HG03135 (cell line): ENCODE data around the gene RUNX2.
"Not testable (repeated sequence)": the region's sequence is repeated elsewhere in the genome, so short reads cannot be mapped to it uniquely, and the experiment has no call there.

Experiments
- ATAC-seq: cut with Tn5 transposase; IDR thresholded peaks from one replicate; pipeline ENCODE4 v1.9.1; 2021; ENCODE audit warnings: mild to moderate bottlenecking, moderate library complexity; ENCODE audit not compliant: unreplicated experiment

The RUNX2 gene

GRCh38 chr6:45450831-45451230 is 122.7 kb downstream of the RUNX2 start:
- ATAC-seq, result no peak

- no peak for ATAC-seq
Measured at GRCh38 chr6:45454008-45454911, 126.1 kb downstream of the RUNX2 start.

GRCh38 chr6:45455408-45455807 is 127.3 kb downstream of the RUNX2 start:
- ATAC-seq, result no peak

GRCh38 chr6:45457141-45457540 is 129.0 kb downstream of the RUNX2 start:
- ATAC-seq, result no peak

- ATAC-seq, result no peak
Measured at GRCh38 chr6:45458672-45459071, 130.5 kb downstream of the RUNX2 start.

- ATAC-seq, result no peak
Measured at GRCh38 chr6:45460166-45460565, 132.0 kb downstream of the RUNX2 start.

GRCh38 chr6:45461486-45461885 is 133.4 kb downstream of the RUNX2 start:
- ATAC-seq, result no peak

GRCh38 chr6:45462190-45463134 is 134.3 kb downstream of the RUNX2 start:
- ATAC-seq, result no peak

GRCh38 chr6:45464685-45465084 is 136.6 kb downstream of the RUNX2 start:
- no peak for ATAC-seq

GRCh38 chr6:45466686-45467085 is 138.6 kb downstream of the RUNX2 start:
- no peak for ATAC-seq

GRCh38 chr6:45467417-45467816 is 139.3 kb downstream of the RUNX2 start:
- not testable (repeated sequence) for ATAC-seq

- ATAC-seq, result no peak
Measured at GRCh38 chr6:45467853-45468252, 139.7 kb downstream of the RUNX2 start.

GRCh38 chr6:45469663-45470062 is 141.5 kb downstream of the RUNX2 start:
- ATAC-seq, result no peak

GRCh38 chr6:45470131-45470738 is 142.1 kb downstream of the RUNX2 start:
- no peak for ATAC-seq

GRCh38 chr6:45472382-45472781 is 144.3 kb downstream of the RUNX2 start:
- no peak for ATAC-seq

GRCh38 chr6:45473121-45473993 is 145.2 kb downstream of the RUNX2 start:
- no peak for ATAC-seq

- no peak for ATAC-seq
Measured at GRCh38 chr6:45474376-45474775, 146.2 kb downstream of the RUNX2 start.

- ATAC-seq, result no peak
Measured at GRCh38 chr6:45476341-45476740, 148.2 kb downstream of the RUNX2 start.

GRCh38 chr6:45477278-45477677 is 149.1 kb downstream of the RUNX2 start:
- ATAC-seq, result no peak

- ATAC-seq, result no peak
Measured at GRCh38 chr6:45477790-45478189, 149.7 kb downstream of the RUNX2 start.
